HEK293 (cell line): ENCODE results near the gene EIF2B2.

ENCODE experiments used
- CTCF ChIA-PET: fragments of 350-600 bp; formaldehyde crosslinking; extraction: SDS; loops from one replicate; lab custom pipeline; 2021; ENCODE audit warnings: antibody characterized with exemption; lab: Yijun Ruan, JAX
- POLR2A ChIA-PET: fragments of 300-600 bp; formaldehyde crosslinking; extraction: SDS; loops from one replicate; lab custom pipeline; 2020; ENCODE audit warnings: antibody characterized with exemption, inconsistent platforms; lab: Yijun Ruan, JAX
- H3K27ac ChIP-seq: fragments of 200-500 bp; sonication (Bioruptor generic); 2 replicates; pipeline ENCODE4 v1.5.1; 2014; ENCODE audit warnings: low read depth, low read length, control low read depth, inconsistent platforms; ENCODE audit errors: extremely low read depth
- H3K36me3 ChIP-seq, 2 experiments: fragments of 200-500 bp in 1 of 2; sonication (Bioruptor generic) in 1 of 2; 1 replicate in 1 of 2; 2 replicates in 1 of 2; pipeline ENCODE4 v1.5.1; 2014 to 2017; ENCODE audit warnings: inconsistent platforms in 2 of 2, low read length in 2 of 2; ENCODE audit not compliant: control insufficient read depth in 2 of 2, insufficient read depth in 1 of 2
- H3K4me1 ChIP-seq: fragments of 200-500 bp; sonication (Bioruptor generic); 2 replicates; pipeline ENCODE4 v1.5.1; 2014; ENCODE audit warnings: mild to moderate bottlenecking, low read length, inconsistent platforms; ENCODE audit not compliant: control insufficient read depth, insufficient read depth
- H3K4me3 ChIP-seq: 2 replicates; pipeline ENCODE4 v1.5.1; 2011; ENCODE audit warnings: low read depth, mild to moderate bottlenecking, control low read depth, low read length, moderate library complexity
- H3K9me3 ChIP-seq: fragments of 200-500 bp; sonication (Bioruptor generic); 2 replicates; pipeline ENCODE4 v1.5.1; 2014; ENCODE audit warnings: low read depth, low read length, inconsistent platforms; ENCODE audit not compliant: control insufficient read depth, insufficient read depth
- FEZF1 ChIP-seq: fragments of 450-650 bp; formaldehyde crosslinking; IDR thresholded peaks from 2 replicates; pipeline ENCODE4 v1.5.1; 2016; ENCODE audit warnings: missing biosample characterization, missing genetic modification characterization
- GFI1B ChIP-seq: fragments of 450-650 bp; formaldehyde crosslinking; IDR thresholded peaks from 2 replicates; pipeline ENCODE4 v1.5.1; 2016; ENCODE audit warnings: missing biosample characterization, missing genetic modification characterization
- GLIS1 ChIP-seq: fragments of 450-650 bp; formaldehyde crosslinking; IDR thresholded peaks from 2 replicates; pipeline ENCODE4 v1.5.1; 2016; ENCODE audit warnings: missing biosample characterization, missing genetic modification characterization
- IKZF3 ChIP-seq: fragments of 450-650 bp; IDR thresholded peaks from 2 replicates; pipeline ENCODE4 v1.5.0; 2018; ENCODE audit warnings: missing biosample characterization, mild to moderate bottlenecking, missing genetic modification characterization, moderate library complexity
- MYNN ChIP-seq: fragments of 450-650 bp; formaldehyde crosslinking; IDR thresholded peaks from 2 replicates; pipeline ENCODE4 v1.5.1; 2016; ENCODE audit warnings: missing biosample characterization, missing genetic modification characterization, borderline replicate concordance
- OSR2 ChIP-seq: fragments of 450-650 bp; formaldehyde crosslinking; IDR thresholded peaks from 2 replicates; pipeline ENCODE4 v1.5.1; 2016; ENCODE audit warnings: missing biosample characterization, missing genetic modification characterization
- PRDM1 ChIP-seq: fragments of 450-650 bp; formaldehyde crosslinking; IDR thresholded peaks from 2 replicates; pipeline ENCODE4; 2016; ENCODE audit warnings: missing biosample characterization, missing genetic modification characterization
- ZBTB17 ChIP-seq: fragments of 450-650 bp; formaldehyde crosslinking; IDR thresholded peaks from 2 replicates; pipeline ENCODE4 v1.5.1; 2016; ENCODE audit warnings: missing biosample characterization, missing genetic modification characterization
- ZNF133 ChIP-seq: fragments of 450-650 bp; formaldehyde crosslinking; IDR thresholded peaks from 2 replicates; pipeline ENCODE4 v1.5.1; 2016; ENCODE audit warnings: missing biosample characterization, missing genetic modification characterization
- ZNF184 ChIP-seq: fragments of 450-650 bp; IDR thresholded peaks from 2 replicates; pipeline ENCODE4 v1.5.1; 2018; ENCODE audit warnings: missing biosample characterization, mild to moderate bottlenecking, missing genetic modification characterization
- ZNF223 ChIP-seq: fragments of 450-650 bp; formaldehyde crosslinking; IDR thresholded peaks from 2 replicates; pipeline ENCODE4 v1.5.1; 2016; ENCODE audit warnings: missing biosample characterization, missing genetic modification characterization
- ZNF26 ChIP-seq: fragments of 450-650 bp; formaldehyde crosslinking; IDR thresholded peaks from 2 replicates; pipeline ENCODE4 v1.5.1; 2016; ENCODE audit warnings: missing biosample characterization, missing genetic modification characterization
- ZNF274 ChIP-seq, 2 experiments: fragments of 200-500 bp in 1 of 2; fragments of 450-650 bp in 1 of 2; sonication (Bioruptor generic) in 1 of 2; formaldehyde crosslinking in 1 of 2; IDR thresholded peaks; 2 replicates each; pipeline versions ENCODE4 v1.5.1 to v1.6.1; 2014 to 2016; ENCODE audit warnings: borderline replicate concordance in 1 of 2, inconsistent platforms in 1 of 2, low read length in 1 of 2, missing biosample characterization in 1 of 2, missing genetic modification characterization in 1 of 2
- ZNF324 ChIP-seq: fragments of 450-650 bp; formaldehyde crosslinking; IDR thresholded peaks from 2 replicates; pipeline ENCODE4 v1.5.1; 2016; ENCODE audit warnings: missing biosample characterization, missing genetic modification characterization
- ZNF600 ChIP-seq: fragments of 450-650 bp; formaldehyde crosslinking; IDR thresholded peaks from 2 replicates; pipeline ENCODE4 v1.5.1; 2016; ENCODE audit warnings: missing biosample characterization, missing genetic modification characterization
- ZNF623 ChIP-seq: fragments of 450-650 bp; formaldehyde crosslinking; IDR thresholded peaks from 2 replicates; pipeline ENCODE4 v1.5.1; 2016; ENCODE audit warnings: missing biosample characterization, missing genetic modification characterization
- ZNF664 ChIP-seq: fragments of 450-650 bp; formaldehyde crosslinking; IDR thresholded peaks from 2 replicates; pipeline ENCODE4 v1.5.1; 2016; ENCODE audit warnings: missing biosample characterization, missing genetic modification characterization
- TF ChIP-seq, protein P1 (sequence below): fragments of 450-650 bp; IDR thresholded peaks from 2 replicates; pipeline ENCODE4 v1.5.1; 2018; ENCODE audit warnings: missing biosample characterization, missing genetic modification characterization
- TF ChIP-seq, protein P2 (sequence below): fragments of 450-650 bp; formaldehyde crosslinking; IDR thresholded peaks from 2 replicates; pipeline ENCODE4 v1.5.1; 2016; ENCODE audit warnings: missing biosample characterization, missing genetic modification characterization
- TF ChIP-seq, protein P3 (sequence below): fragments of 450-650 bp; formaldehyde crosslinking; IDR thresholded peaks from 2 replicates; pipeline ENCODE4 v1.5.1; 2016; ENCODE audit warnings: missing biosample characterization, missing genetic modification characterization
- TF ChIP-seq, protein P4 (sequence below): IDR thresholded peaks from 2 replicates; pipeline ENCODE4 v1.6.1; 2011; ENCODE audit warnings: mild to moderate bottlenecking, low read depth, low read length, borderline replicate concordance

Gene EIF2B2

DNA sequence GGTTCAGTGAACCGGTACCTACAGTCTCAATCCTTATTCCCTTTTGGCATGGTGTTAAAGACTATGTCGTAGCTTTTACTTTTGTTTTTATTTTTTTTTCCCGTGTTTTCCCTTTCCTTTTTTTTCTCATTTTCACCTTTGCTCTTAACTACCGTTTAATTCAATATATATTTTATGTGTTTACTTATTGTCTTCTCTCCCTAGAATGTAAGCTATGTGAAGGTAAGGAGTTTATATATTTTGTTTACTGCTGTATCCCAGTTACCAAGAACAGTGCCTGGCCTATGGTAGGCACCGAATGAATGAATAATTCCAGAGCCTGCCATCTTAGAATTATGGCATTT lies 48.8 kb downstream of the EIF2B2 start (continued):
- TF ChIP-seq, protein P1, sequence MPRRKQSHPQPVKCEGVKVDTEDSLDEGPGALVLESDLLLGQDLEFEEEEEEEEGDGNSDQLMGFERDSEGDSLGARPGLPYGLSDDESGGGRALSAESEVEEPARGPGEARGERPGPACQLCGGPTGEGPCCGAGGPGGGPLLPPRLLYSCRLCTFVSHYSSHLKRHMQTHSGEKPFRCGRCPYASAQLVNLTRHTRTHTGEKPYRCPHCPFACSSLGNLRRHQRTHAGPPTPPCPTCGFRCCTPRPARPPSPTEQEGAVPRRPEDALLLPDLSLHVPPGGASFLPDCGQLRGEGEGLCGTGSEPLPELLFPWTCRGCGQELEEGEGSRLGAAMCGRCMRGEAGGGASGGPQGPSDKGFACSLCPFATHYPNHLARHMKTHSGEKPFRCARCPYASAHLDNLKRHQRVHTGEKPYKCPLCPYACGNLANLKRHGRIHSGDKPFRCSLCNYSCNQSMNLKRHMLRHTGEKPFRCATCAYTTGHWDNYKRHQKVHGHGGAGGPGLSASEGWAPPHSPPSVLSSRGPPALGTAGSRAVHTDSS = no peak
- TF ChIP-seq ZNF600 (tag by site-specific recombination) (peak; percentile 56; the same call in 1 of the 2 replicates), ZNF223 (tag by site-specific recombination) (no peak), ZNF26 (tag by site-specific recombination) (no peak), MYNN (tag by site-specific recombination) (no peak), PRDM1 (peak; percentile 96), IKZF3 (no peak), ZBTB17 (tag by site-specific recombination) (peak; percentile 36; the same call in 1 of the 2 replicates), ZNF133 (tag by site-specific recombination) (no peak), OSR2 (no peak), ZNF324 (tag by site-specific recombination) (0 out of 2 replicates have a peak, but pooled peaks have one; percentile 13), GFI1B (tag by site-specific recombination) (no peak), GLIS1 (tag by site-specific recombination) (no peak)
- TF ChIP-seq, protein P2, sequence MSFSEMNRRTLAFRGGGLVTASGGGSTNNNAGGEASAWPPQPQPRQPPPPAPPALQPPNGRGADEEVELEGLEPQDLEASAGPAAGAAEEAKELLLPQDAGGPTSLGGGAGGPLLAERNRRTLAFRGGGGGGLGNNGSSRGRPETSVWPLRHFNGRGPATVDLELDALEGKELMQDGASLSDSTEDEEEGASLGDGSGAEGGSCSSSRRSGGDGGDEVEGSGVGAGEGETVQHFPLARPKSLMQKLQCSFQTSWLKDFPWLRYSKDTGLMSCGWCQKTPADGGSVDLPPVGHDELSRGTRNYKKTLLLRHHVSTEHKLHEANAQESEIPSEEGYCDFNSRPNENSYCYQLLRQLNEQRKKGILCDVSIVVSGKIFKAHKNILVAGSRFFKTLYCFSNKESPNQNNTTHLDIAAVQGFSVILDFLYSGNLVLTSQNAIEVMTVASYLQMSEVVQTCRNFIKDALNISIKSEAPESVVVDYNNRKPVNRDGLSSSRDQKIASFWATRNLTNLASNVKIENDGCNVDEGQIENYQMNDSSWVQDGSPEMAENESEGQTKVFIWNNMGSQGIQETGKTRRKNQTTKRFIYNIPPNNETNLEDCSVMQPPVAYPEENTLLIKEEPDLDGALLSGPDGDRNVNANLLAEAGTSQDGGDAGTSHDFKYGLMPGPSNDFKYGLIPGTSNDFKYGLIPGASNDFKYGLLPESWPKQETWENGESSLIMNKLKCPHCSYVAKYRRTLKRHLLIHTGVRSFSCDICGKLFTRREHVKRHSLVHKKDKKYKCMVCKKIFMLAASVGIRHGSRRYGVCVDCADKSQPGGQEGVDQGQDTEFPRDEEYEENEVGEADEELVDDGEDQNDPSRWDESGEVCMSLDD (tag by site-specific recombination) = no peak
- TF ChIP-seq, all 188 proteins: peak for 6

DNA sequence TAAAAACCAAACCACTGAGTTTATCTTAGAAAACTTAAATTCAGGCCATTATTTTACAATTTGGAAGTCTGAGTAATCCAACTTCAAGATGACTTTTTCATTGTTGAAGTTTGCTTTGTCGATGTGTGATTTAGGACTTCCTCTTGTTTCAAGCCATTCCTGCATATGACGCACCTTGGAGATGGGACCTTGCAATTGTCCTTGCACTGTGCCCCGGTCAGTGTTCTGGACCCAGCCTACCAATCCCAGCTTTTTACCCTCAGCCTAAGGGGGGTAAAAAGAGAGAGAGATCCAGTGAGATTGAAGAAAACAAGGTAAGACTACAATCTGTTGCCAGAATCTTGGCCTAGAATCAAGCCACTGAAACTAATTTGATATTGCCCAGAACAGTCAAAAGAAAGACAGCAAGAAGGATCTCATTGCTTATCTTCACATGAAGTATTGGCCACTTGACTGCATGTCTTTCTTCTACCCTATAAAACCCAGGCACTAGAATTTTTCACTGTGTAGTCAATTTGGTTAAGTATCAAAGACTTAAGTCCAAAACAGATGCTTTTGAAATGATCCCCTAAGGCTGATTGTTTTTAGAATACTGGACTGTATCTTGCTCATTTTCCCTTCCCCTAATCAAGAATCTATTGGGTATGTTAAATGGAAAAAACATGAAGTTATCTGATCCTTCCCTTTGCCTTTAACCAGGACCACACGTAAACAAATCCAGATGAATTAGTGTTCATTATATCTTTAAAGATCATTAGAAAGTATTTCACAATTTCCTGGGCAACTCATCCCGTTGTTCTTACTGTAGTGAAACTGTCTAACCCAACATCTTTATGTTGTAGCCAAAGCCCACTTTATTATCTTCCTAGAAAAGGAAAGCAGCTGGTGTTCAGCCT lies 50.9 kb downstream of the EIF2B2 start:
- CTCF ChIA-PET = interaction anchor here (0.5 to 0.6 kb wide), 2 partner anchors 29 to 34 kb away, joined by 3 read pairs; no protein-coding TSS in a partner anchor

More for the DNA sequence above, 50.9 kb downstream of the EIF2B2 start:
- TF ChIP-seq, protein P3, sequence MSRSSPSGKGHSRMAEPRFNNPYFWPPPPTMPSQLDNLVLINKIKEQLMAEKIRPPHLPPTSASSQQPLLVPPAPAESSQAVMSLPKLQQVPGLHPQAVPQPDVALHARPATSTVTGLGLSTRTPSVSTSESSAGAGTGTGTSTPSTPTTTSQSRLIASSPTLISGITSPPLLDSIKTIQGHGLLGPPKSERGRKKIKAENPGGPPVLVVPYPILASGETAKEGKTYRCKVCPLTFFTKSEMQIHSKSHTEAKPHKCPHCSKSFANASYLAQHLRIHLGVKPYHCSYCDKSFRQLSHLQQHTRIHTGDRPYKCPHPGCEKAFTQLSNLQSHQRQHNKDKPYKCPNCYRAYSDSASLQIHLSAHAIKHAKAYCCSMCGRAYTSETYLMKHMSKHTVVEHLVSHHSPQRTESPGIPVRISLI (tag by site-specific recombination) = no peak
- no peak for TF ChIP-seq ZNF664 (tag by site-specific recombination)
- peak; percentile 54; the same call in 1 of the 2 replicates for TF ChIP-seq FEZF1
- TF ChIP-seq, protein P4, sequence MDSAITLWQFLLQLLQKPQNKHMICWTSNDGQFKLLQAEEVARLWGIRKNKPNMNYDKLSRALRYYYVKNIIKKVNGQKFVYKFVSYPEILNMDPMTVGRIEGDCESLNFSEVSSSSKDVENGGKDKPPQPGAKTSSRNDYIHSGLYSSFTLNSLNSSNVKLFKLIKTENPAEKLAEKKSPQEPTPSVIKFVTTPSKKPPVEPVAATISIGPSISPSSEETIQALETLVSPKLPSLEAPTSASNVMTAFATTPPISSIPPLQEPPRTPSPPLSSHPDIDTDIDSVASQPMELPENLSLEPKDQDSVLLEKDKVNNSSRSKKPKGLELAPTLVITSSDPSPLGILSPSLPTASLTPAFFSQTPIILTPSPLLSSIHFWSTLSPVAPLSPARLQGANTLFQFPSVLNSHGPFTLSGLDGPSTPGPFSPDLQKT = no peak
- TF ChIP-seq ZNF184 (tag by site-specific recombination) = no peak
- no peak for TF ChIP-seq ZNF274 (IDR thresholded peaks at IDR 0.05; ENCODE audit: low read length)
- TF ChIP-seq ZNF274 (tag by site-specific recombination; IDR thresholded peaks at IDR 0.05; ENCODE audit: borderline replicate concordance) = no peak
- no peak for TF ChIP-seq ZNF623 (tag by site-specific recombination)
- POLR2A ChIA-PET = interaction anchor here (1.0 kb wide), 1 partner anchor 16 kb away, joined by 3 read pairs; the partner anchor contains the start of gene ZC2HC1C
- H3K4me3 ChIP-seq = no peak overlapping the region
- H3K27ac ChIP-seq = no peak overlapping the region
- peaks cover 0 to 14% of the 10 kb centered on the region in 2 experiments; a peak in 2 of 3 replicates for H3K36me3 ChIP-seq
- H3K4me1 ChIP-seq = no peaks in the 10 kb centered on the region
- H3K9me3 ChIP-seq = no peaks in the 10 kb centered on the region
